WTC11 (cell line): ENCODE results near the gene ALDH3A2. TPM values are rescaled to one million over a fixed set of nuclear protein-coding genes. Genes with fewer than 3 reads are reported as not detected.

Source experiments
- ATAC-seq: fragments of 200-7000 bp; cut with Tn5 transposase; 2 replicates; pipeline ENCODE4 v1.10.0; 2021; ENCODE audit warnings: mild to moderate bottlenecking, moderate library complexity
- CTCF ChIA-PET: fragments of 300-600 bp; sonication (Branson Sonifier 250); formaldehyde crosslinking; loops from one replicate; lab custom pipeline; 2021; ENCODE audit warnings: antibody characterized with exemption; lab: Charles Lee
- POLR2A ChIA-PET: fragments of 350-600 bp; sonication (Branson Sonifier 250); formaldehyde crosslinking; loops from one replicate; lab custom pipeline; 2021; ENCODE audit warnings: antibody characterized with exemption; lab: Charles Lee
- DNase-seq: peaks from one replicate; pipeline ENCODE4 v3.0.0; 2021; ENCODE audit warnings: low spot score
- H3K27ac Mint-ChIP-seq: 2 replicates; pipeline ENCODE4 v1.8.0; 2021; ENCODE audit warnings: mixed read lengths
- H3K27me3 Mint-ChIP-seq: 2 replicates; pipeline ENCODE4 v1.8.0; 2021; ENCODE audit warnings: low read depth, mild to moderate bottlenecking, moderate library complexity, mixed read lengths
- H3K36me3 Mint-ChIP-seq: 2 replicates; pipeline ENCODE4 v1.8.0; 2021; ENCODE audit warnings: mixed read lengths
- H3K4me1 Mint-ChIP-seq: 2 replicates; pipeline ENCODE4 v1.8.0; 2022; ENCODE audit warnings: mixed read lengths
- H3K4me3 Mint-ChIP-seq: 2 replicates; pipeline ENCODE4 v1.8.0; 2021; ENCODE audit warnings: mild to moderate bottlenecking, moderate library complexity, mixed read lengths
- H3K9me3 Mint-ChIP-seq: 2 replicates; pipeline ENCODE4 v1.8.0; 2021; ENCODE audit warnings: mixed read lengths
- CBFB ChIP-seq: sonication (generic); formaldehyde crosslinking; IDR thresholded peaks from 2 replicates; pipeline ENCODE4 v1.8.1; 2022; ENCODE audit warnings: mild to moderate bottlenecking, low read depth, missing genetic modification reagents
- CREB1 ChIP-seq: sonication (generic); formaldehyde crosslinking; IDR thresholded peaks from 2 replicates; pipeline ENCODE4 v1.8.0; 2023; ENCODE audit warnings: mild to moderate bottlenecking, missing genetic modification reagents
- E2F4 ChIP-seq: sonication (generic); formaldehyde crosslinking; IDR thresholded peaks from 2 replicates; pipeline ENCODE4 v1.8.1; 2022; ENCODE audit warnings: low read depth, mild to moderate bottlenecking, moderate library complexity, missing genetic modification reagents, borderline replicate concordance
- GRHL2 ChIP-seq: fragments of 250-450 bp; sonication (Bioruptor Pico); IDR thresholded peaks from 2 replicates; pipeline ENCODE4 v1.8.0; 2022; ENCODE audit warnings: mild to moderate bottlenecking, moderate library complexity; ENCODE audit not compliant: insufficient replicate concordance, severe bottlenecking
- KAT7 ChIP-seq: sonication (generic); formaldehyde crosslinking; IDR thresholded peaks from 2 replicates; pipeline ENCODE4 v1.8.1; 2023; ENCODE audit warnings: missing genetic modification reagents, mild to moderate bottlenecking, borderline replicate concordance
- NR2C2 ChIP-seq: sonication (generic); formaldehyde crosslinking; IDR thresholded peaks from 2 replicates; pipeline ENCODE4 v1.8.0; 2022; ENCODE audit warnings: mild to moderate bottlenecking, missing genetic modification reagents
- TCF7 ChIP-seq: sonication (generic); formaldehyde crosslinking; IDR thresholded peaks from 2 replicates; pipeline ENCODE4 v1.8.0; 2022; ENCODE audit warnings: mild to moderate bottlenecking, low read depth, missing genetic modification reagents, moderate library complexity
- TEAD4 ChIP-seq: sonication (generic); formaldehyde crosslinking; IDR thresholded peaks from 2 replicates; pipeline ENCODE4 v1.8.0; 2022; ENCODE audit warnings: mild to moderate bottlenecking, missing genetic modification reagents
- TP53 ChIP-seq: sonication (generic); formaldehyde crosslinking; IDR thresholded peaks from 2 replicates; pipeline ENCODE4 v1.8.1; 2023; ENCODE audit warnings: mild to moderate bottlenecking, missing genetic modification reagents
- ZBTB21 ChIP-seq: sonication (generic); formaldehyde crosslinking; IDR thresholded peaks from 2 replicates; pipeline ENCODE4 v1.8.1; 2023; ENCODE audit warnings: mild to moderate bottlenecking, missing genetic modification reagents, borderline replicate concordance
- ZBTB43 ChIP-seq: sonication (generic); formaldehyde crosslinking; IDR thresholded peaks from 2 replicates; pipeline ENCODE4 v1.8.1; 2023; ENCODE audit warnings: mild to moderate bottlenecking, missing genetic modification reagents
- ZMAT4 ChIP-seq: fragments of 250-450 bp; sonication (Bioruptor Pico); IDR thresholded peaks from 2 replicates; pipeline ENCODE4 v1.9.0; 2021; ENCODE audit warnings: mild to moderate bottlenecking
- ZNF232 ChIP-seq: sonication (generic); formaldehyde crosslinking; IDR thresholded peaks from 2 replicates; pipeline ENCODE4 v1.8.0; 2022; ENCODE audit warnings: mild to moderate bottlenecking, missing genetic modification reagents
- ZNF425 ChIP-seq: fragments of 250-450 bp; sonication (Bioruptor Pico); conservative IDR thresholded peaks from 2 replicates; pipeline ENCODE4 v1.9.0; 2021; ENCODE audit warnings: mild to moderate bottlenecking
- total RNA-seq: library from RNA; stranded (reverse); gene quantifications from 3 replicates; pipeline ENCODE4 v1.2.3, GENCODE V29; 2021
- TF ChIP-seq, protein P1 (sequence below): sonication (generic); formaldehyde crosslinking; IDR thresholded peaks from 2 replicates; pipeline ENCODE4 v1.8.1; 2022; ENCODE audit warnings: missing genetic modification reagents, borderline replicate concordance
- TF ChIP-seq, protein P2 (sequence below): sonication (generic); formaldehyde crosslinking; IDR thresholded peaks from 2 replicates; pipeline ENCODE4 v1.8.0; 2023; ENCODE audit warnings: mild to moderate bottlenecking, missing genetic modification reagents
- TF ChIP-seq, protein P3 (sequence below): fragments of 250-450 bp; sonication (Bioruptor Pico); IDR thresholded peaks from 2 replicates; pipeline ENCODE4 v1.9.0; 2021; ENCODE audit warnings: mild to moderate bottlenecking

ALDH3A2 gene
- total RNA-seq, 1 experiment from 2014 or later, result 68.5 TPM

DNA sequence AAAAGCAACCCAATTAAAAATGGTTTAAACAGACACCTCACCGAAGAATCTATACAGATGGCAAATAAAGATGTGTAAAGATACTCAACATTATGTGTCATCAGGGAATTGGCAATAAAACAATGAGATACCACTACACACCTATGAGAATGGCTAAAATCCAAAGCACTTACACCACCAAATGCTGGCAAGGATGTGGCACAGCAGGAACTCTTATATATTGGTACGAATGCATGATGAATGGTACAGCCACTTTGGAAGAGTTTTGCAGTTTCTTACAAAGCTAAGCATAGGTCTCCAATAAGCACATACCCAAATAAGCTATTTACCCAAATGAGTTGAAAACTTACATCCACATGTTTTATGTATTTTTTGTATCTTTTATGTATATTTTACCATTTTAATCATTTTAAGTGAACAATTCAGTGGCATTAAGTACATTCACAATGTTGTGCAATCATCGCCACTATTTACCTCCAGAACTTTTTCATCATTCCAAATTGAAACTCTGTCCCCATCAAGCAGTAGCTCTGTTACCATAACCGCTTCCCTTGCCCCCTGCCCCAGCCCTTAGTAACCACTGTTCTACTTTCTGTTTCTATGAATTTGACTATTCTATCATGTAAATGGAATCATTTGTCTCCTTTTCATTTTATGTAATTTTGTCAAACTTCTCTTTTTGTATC is 6.7 kb upstream of the ALDH3A2 start:
- Mint-ChIP-seq H3K27me3 (peaks cover 8% of the 10 kb centered on the region), H3K36me3 (no peaks in the 10 kb centered on the region), H3K4me3 (no peak overlapping the region), H3K4me1 (peaks cover 36% of the 10 kb centered on the region), H3K9me3 (peaks cover 8% of the 10 kb centered on the region), H3K27ac (no peak overlapping the region)
- POLR2A ChIA-PET, result interaction anchor here (0.6 kb wide), 1 partner anchor 32 kb away, joined by 3 read pairs; no protein-coding TSS in a partner anchor
- ATAC-seq (no peak), DNase-seq (no peak)
- no peak for TF ChIP-seq ZNF232 (CRISPR knock-in tag)
- TF ChIP-seq ZBTB21 (CRISPR knock-in tag), result no peak
- TF ChIP-seq TP53 (CRISPR knock-in tag), result no peak
- TF ChIP-seq CBFB (CRISPR knock-in tag), result no peak
- no peak for TF ChIP-seq ZBTB43 (CRISPR knock-in tag)
- no peak for TF ChIP-seq E2F4 (CRISPR knock-in tag)
- TF ChIP-seq ZMAT4, result no peak
- TF ChIP-seq KAT7 (CRISPR knock-in tag), result no peak
- TF ChIP-seq, protein P1, sequence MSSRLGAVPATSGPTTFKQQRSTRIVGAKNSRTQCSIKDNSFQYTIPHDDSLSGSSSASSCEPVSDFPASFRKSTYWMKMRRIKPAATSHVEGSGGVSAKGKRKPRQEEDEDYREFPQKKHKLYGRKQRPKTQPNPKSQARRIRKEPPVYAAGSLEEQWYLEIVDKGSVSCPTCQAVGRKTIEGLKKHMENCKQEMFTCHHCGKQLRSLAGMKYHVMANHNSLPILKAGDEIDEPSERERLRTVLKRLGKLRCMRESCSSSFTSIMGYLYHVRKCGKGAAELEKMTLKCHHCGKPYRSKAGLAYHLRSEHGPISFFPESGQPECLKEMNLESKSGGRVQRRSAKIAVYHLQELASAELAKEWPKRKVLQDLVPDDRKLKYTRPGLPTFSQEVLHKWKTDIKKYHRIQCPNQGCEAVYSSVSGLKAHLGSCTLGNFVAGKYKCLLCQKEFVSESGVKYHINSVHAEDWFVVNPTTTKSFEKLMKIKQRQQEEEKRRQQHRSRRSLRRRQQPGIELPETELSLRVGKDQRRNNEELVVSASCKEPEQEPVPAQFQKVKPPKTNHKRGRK (CRISPR knock-in tag), result no peak
- CTCF ChIA-PET, result interaction anchor here (1.3 to 1.8 kb wide), 4 partner anchors 62 to 279 kb away, joined by 3 to 7 read pairs (median 4); partner anchors contain the start of gene B9D1

- peaks cover 42% of the 10 kb centered on the region for H3K4me1 Mint-ChIP-seq
- no peak overlapping the region for H3K4me3 Mint-ChIP-seq
- peaks cover 4% of the 10 kb centered on the region; the same call in 1 of the 2 replicates for H3K9me3 Mint-ChIP-seq
- ChIA-PET POLR2A (interaction anchor here (0.6 to 0.7 kb wide), 2 partner anchors 86 to 302 kb away, joined by 4 to 7 read pairs; no protein-coding TSS in a partner anchor), CTCF (interaction anchor here (0.9 to 1.8 kb wide), 5 partner anchors 8 to 280 kb away, joined by 3 to 7 read pairs (median 4); partner anchors contain the start of gene B9D1)
- H3K36me3 Mint-ChIP-seq, result no peaks in the 10 kb centered on the region
- TF ChIP-seq ZBTB21 (CRISPR knock-in tag) (no peak), CREB1 (CRISPR knock-in tag) (no peak), ZNF425 (no peak), GRHL2 (CRISPR knock-in tag) (no peak), TCF7 (CRISPR knock-in tag) (no peak), TEAD4 (no peak), NR2C2 (CRISPR knock-in tag) (no peak)
- TF ChIP-seq, protein P2, sequence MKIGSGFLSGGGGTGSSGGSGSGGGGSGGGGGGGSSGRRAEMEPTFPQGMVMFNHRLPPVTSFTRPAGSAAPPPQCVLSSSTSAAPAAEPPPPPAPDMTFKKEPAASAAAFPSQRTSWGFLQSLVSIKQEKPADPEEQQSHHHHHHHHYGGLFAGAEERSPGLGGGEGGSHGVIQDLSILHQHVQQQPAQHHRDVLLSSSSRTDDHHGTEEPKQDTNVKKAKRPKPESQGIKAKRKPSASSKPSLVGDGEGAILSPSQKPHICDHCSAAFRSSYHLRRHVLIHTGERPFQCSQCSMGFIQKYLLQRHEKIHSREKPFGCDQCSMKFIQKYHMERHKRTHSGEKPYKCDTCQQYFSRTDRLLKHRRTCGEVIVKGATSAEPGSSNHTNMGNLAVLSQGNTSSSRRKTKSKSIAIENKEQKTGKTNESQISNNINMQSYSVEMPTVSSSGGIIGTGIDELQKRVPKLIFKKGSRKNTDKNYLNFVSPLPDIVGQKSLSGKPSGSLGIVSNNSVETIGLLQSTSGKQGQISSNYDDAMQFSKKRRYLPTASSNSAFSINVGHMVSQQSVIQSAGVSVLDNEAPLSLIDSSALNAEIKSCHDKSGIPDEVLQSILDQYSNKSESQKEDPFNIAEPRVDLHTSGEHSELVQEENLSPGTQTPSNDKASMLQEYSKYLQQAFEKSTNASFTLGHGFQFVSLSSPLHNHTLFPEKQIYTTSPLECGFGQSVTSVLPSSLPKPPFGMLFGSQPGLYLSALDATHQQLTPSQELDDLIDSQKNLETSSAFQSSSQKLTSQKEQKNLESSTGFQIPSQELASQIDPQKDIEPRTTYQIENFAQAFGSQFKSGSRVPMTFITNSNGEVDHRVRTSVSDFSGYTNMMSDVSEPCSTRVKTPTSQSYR (CRISPR knock-in tag), result no peak
- TF ChIP-seq, protein P3, sequence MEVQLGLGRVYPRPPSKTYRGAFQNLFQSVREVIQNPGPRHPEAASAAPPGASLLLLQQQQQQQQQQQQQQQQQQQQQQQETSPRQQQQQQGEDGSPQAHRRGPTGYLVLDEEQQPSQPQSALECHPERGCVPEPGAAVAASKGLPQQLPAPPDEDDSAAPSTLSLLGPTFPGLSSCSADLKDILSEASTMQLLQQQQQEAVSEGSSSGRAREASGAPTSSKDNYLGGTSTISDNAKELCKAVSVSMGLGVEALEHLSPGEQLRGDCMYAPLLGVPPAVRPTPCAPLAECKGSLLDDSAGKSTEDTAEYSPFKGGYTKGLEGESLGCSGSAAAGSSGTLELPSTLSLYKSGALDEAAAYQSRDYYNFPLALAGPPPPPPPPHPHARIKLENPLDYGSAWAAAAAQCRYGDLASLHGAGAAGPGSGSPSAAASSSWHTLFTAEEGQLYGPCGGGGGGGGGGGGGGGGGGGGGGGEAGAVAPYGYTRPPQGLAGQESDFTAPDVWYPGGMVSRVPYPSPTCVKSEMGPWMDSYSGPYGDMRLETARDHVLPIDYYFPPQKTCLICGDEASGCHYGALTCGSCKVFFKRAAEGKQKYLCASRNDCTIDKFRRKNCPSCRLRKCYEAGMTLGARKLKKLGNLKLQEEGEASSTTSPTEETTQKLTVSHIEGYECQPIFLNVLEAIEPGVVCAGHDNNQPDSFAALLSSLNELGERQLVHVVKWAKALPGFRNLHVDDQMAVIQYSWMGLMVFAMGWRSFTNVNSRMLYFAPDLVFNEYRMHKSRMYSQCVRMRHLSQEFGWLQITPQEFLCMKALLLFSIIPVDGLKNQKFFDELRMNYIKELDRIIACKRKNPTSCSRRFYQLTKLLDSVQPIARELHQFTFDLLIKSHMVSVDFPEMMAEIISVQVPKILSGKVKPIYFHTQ (CRISPR knock-in tag), result no peak
- peaks cover 8% of the 10 kb centered on the region for H3K27me3 Mint-ChIP-seq
- DNase-seq, result no peak
- no peak overlapping the region for H3K27ac Mint-ChIP-seq
- ATAC-seq, result no peak
Measured at GRCh38 chr17:19642373-19642893, 6.1 kb upstream of the ALDH3A2 start.
